ENCODE data around the gene CEP68.
A peak's percentile ranks its signal among the peaks of the same experiment; 100 is the strongest.

Gene CEP68

GRCh38 chr2:65061146-65061909 lies 5.1 kb downstream of the CEP68 start:
- no peak for DNase-seq

DNA sequence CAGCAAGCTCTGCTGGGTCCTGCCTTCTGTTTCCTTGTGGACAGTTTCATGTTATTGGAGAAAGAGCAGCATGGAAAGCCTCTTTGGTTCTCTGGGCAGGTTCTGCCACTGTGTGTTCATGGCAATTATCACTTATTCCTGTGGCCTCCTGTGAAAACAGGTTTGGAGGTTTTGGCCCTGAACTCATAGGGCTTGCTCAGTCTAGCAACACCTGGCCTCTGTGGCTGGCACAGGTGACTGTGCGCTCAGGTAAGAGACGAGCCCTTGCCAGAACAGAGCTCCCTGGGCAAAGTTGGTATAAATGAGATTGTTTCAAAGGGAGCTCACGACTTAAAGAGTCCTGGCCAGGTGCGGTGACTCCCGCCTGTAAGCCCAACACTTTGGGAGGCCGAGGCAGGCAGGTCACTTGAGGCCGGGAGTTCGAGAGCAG lies 5.7 kb downstream of the CEP68 start:
- no peak for DNase-seq

- peak; percentile 21 for DNase-seq
Observed at GRCh38 chr2:65062843-65063825, 6.9 kb downstream of the CEP68 start.

- peak; percentile 96 for DNase-seq
Observed at GRCh38 chr2:65064728-65065552, 8.7 kb downstream of the CEP68 start.

DNA sequence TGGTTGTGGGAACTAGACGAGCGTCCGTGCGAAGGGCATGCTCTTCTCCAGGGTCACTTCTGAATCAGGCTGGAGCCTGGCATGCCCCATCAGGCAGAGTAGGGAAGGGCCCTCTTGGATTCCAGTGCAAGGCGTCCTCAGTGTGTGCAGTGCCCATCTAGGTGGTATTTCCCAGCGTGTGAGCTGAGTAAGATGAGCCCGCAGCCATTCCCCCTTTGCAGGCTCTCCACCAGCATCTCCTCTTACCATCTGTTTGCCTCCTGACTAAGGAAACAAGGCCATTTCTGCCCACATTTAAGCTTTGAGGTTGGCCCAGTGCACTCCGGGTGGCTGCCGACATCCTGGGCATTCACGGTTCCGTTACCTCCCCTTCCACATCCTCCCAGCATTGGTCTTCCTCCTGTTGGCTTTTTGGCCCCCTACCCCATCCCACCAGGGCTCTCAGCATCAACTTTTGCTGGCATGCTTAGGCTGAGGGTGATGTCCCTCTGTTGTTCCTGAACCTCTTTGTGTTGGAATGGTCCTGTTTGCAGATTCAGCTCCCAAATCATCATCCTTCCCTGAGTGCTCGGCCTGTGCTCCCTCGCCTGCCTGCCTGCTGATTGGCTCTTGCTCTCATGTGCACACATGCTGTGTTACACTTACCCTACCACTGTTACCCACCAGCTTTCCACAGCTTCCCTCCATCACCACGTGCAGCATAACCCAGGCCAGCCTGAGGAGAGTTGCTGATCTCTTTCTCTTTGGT lies 11.8 kb downstream of the CEP68 start:
- peak; percentile 28 for DNase-seq

DNA sequence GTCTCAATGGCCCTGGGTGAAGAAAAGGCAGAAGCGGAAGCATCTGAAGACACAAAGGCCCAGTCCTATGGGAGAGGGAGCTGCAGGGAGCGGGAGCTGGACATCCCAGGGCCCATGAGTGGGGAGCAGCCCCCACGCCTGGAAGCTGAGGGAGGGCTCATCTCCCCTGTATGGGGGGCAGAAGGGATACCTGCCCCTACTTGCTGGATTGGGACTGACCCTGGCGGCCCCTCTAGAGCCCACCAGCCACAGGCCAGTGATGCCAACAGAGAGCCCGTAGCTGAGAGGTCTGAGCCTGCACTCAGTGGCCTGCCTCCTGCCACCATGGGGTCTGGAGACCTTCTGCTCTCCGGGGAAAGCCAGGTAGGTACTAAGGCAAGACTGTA lies 13.2 kb downstream of the CEP68 start:
- DNase-seq = no peak

DNA sequence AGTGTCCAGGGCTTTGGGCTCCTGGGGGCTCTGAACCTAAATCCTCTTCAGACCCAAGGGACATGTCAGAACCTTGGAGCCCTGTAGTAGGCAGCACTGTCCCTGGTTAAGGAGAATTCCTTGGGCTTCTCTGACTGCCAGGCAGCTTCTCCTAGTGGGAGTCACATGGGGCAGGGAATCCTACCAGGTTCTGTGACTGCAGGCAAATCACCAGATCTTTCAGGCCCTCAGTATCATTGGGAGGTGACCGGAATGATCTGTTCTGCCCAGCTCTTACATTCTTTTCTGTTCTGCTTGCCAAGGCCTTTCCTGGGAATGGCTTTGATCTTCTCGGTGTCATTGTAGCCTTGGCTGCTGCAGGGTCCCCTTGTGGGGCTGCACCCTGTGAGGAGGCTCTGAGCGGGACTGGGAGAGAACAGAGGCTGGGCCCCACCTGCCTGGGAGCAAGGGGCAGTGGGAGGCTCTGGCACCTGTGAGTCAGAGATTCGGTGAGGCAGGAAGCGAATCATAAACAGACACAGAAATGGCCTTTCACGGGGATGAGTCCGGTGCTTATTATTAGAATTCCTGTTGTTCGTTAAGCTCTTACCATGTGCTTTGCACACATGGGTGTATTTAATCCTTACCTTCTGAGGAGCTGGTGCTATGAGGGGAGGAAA lies 14.1 kb downstream of the CEP68 start:
- no peak for DNase-seq

DNA sequence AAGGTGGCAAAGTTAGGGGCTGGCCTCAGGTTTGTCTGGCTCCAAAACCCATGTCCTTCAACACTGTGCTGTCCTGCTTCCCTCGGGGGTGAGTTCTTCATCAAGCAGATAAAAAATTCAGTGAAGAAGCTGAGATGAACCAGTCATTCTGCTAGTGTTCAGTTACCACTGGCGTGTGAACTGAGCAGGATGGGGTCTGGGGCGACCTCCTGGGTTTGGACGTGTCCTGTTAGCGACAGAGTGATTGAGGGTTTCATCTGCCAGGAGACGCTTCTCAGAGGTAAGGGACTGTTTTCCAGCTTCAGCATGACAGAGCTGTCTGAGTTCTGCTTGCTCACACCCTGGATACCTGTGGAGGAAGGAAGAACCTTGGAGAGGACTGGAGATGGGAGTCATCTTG lies 14.6 kb downstream of the CEP68 start:
- no peak for DNase-seq

DNA sequence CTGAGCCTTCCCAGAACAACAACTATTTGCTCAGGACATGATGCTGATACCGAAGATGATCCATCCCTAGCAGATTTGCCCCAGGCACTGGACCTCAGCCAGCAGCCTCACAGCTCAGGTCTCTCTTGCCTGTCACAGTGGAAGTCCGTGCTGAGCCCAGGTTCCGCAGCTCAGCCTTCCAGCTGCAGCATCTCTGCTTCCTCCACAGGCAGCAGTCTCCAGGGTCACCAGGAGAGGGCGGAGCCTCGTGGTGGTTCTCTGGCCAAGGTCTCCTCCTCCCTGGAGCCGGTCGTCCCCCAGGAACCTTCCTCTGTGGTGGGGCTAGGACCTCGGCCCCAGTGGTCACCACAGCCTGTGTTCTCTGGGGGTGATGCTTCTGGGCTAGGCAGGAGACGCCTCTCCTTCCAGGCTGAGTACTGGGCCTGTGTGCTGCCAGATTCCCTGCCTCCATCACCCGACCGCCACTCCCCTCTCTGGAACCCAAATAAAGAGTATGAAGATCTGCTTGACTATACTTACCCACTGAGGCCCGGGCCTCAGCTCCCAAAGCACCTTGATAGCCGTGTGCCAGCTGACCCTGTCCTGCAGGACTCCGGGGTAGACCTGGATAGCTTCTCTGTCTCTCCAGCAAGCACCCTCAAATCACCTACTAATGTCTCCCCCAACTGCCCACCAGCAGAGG lies 15.4 kb downstream of the CEP68 start:
- DNase-seq = no peak

GRCh38 chr2:65072181-65072970 lies 16.2 kb downstream of the CEP68 start:
- no peak for DNase-seq

DNA sequence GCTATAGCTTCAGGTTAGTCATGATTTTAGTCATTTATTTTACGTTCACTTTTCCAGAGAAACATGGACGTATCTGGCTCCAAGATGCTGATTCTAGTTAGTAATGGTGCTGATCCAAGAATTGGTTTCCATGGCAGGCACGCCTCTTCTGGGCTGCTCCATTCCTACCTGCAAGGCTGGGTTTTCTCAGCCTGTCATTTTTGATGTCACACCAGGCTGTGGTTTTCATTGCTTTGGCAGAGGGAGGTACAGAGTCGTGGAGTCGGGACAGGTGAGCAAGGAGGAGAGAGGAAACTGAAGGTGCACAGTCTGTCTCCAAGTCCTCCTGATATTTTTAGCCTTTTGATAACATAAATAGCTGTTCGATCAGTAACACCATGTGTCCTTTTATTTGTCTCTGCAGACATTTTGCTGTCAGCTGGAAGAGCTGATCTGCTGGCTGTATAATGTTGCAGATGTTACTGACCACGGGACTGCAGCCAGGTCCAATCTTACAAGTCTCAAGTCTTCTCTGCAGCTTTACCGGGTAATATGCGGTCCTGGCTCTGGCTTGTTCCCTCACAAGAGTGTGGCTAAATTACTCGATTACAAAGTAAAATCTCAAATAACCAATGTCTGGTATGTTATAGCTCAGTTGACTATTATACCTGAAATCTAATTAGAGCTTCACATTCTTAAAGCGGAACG lies 17.8 kb downstream of the CEP68 start:
- no peak for DNase-seq

DNA sequence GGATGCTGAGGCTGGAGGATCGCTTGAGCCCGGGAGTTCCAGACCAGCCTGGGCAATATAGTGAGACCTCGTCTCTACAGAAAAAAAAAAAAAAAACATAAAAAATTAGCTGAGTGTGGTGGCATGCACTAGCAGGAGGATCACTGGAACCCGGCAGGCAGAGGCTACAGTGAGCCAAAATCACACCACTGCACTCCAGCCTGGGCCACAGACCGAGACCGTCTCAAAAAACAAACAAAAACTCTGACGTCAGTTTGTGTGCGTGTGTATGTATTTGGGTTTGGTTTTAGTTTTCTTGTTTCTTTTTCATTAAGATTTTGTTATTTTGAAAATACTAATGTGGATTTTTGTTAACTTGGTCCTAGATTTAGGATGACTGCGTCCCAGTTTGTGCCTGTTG lies 19.0 kb downstream of the CEP68 start:
- DNase-seq = no peak

DNA sequence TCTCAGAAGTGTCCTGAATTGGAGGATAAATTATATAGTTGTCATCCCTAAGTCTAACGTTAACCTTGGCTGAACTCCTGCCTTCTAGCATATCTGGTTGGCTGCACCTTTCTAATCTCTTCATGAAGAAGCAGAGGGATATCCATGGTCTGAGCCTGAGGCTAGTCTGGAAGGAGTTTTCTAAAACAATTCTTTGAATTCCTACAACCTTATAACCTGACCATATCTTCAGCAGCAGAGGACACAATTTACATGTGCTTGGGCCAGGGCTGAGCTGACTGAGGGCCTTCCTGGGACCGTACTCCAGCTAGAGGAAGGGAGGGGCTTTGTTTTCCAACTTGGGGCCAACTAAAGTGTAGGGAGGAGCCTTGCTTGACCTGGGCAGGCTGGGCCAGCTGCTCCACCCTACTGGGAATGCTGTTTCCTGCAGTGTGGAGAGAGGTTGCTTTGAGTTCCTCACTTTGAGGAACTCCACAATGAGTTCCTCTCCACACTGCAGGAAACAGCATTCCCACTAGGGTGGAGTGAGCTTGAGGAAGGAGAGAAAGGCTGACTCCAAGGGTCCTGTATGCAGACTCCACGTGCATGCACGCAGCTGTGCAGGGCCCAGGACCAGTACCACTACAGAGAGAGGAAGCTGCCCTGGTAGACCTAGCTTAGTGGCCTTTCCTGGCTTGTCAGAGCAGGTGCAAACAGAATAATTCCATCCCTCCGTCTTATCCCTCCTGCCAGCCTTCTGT lies 19.6 kb downstream of the CEP68 start:
- DNase-seq = no peak

- no peak for DNase-seq
Observed at GRCh38 chr2:65076345-65076710, 20.1 kb downstream of the CEP68 start.

GRCh38 chr2:65077898-65078297 lies 21.7 kb downstream of the CEP68 start:
- DNase-seq = no peak

- no peak for DNase-seq
Observed at GRCh38 chr2:65079017-65079416, 22.8 kb downstream of the CEP68 start.

GRCh38 chr2:65081232-65081685 lies 25.0 kb downstream of the CEP68 start:
- no peak for DNase-seq

DNA sequence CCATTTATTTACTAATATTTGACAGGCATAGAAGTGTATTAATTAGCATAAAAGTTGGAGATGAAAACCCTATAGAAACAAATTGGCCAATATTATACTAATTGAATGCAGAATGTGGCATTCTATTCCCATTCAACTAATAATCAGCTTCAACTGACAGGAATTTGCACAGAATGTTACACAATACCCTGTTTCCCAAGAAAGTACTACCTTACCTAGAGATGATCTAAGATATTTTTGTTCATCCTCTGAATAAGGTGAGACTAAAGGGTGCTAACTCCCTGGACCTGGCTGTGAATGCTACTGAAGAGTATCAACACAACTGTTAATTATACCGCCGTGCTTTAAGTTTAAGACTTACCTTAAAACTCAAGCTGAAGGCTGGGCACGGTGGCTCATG lies 28.9 kb downstream of the CEP68 start:
- no peak for DNase-seq

DNA sequence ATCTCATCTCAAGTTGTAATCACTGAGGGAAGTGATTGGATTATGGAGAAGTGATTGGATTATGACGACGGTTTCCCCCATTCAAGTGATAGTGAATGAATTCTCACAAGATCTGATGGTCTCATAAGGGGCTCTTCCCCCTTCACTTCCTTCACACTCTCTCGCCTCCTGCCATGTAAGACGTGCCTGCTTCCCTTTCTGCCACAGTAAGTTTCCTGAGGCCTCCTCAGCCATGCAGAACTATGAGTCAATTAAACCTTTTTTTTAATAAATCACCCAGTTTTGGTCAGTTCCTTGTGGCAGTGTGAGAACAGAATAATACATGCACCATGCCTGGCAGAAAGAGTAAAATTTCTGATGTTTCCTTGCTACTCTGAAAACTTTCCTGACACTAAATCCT lies 36.6 kb downstream of the CEP68 start:
- no peak for DNase-seq
